ENCODE results near the gene ENG.
"Not testable (repeated sequence)": the region's sequence is repeated elsewhere in the genome, so short reads cannot be mapped to it uniquely, and the experiment has no call there.

The ENG gene

GRCh38 chr9:127884976-127885490 is 30.6 kb upstream of the ENG start:
- Histone ChIP-seq H3K36me3 (ENCODE audit: insufficient read depth, low read length) (peaks cover 13% of the 10 kb centered on the region), H4K20me1 (ENCODE audit: insufficient read depth, low read length) (no peaks in the 10 kb centered on the region), H3K79me2 (ENCODE audit: insufficient read depth, low read length) (no peaks in the 10 kb centered on the region), H3K4me3 (ENCODE audit: low read depth in 1 of 2, low read length in 2 of 2) (no peak overlapping the region), H2AFZ (ENCODE audit: low read depth, low read length) (no peak overlapping the region), H3K9ac (ENCODE audit: low read depth, low read length) (no peak overlapping the region), H3K27ac (ENCODE audit: low read length) (no peak overlapping the region), H3K27me3 (ENCODE audit: insufficient read depth, low read length, poor library complexity) (no peaks in the 10 kb centered on the region), H3K4me1 (ENCODE audit: insufficient read depth, low read length) (no peaks in the 10 kb centered on the region), H3K9me3 (ENCODE audit: insufficient read depth, low read length, severe bottlenecking) (no peaks in the 10 kb centered on the region), H3K4me2 (ENCODE audit: insufficient read depth, low read length) (no peak overlapping the region)
- no peak for ATAC-seq (ENCODE audit: insufficient read depth, low read depth)
- DNase-seq: no peak
- TF ChIP-seq CTCF (IDR thresholded peaks at IDR 0.05; ENCODE audit: borderline replicate concordance, extremely low read depth, low read length, poor library complexity, severe bottlenecking): no peak
- no peak for TF ChIP-seq EZH2 (IDR thresholded peaks at IDR 0.05; ENCODE audit: borderline replicate concordance, low read depth, low read length, severe bottlenecking)

- ATAC-seq (ENCODE audit: insufficient read depth, low read depth) (no peak), DNase-seq (no peak)
- Histone ChIP-seq H3K27me3 (ENCODE audit: insufficient read depth, low read length, poor library complexity) (no peaks in the 10 kb centered on the region), H3K4me1 (ENCODE audit: insufficient read depth, low read length) (no peaks in the 10 kb centered on the region), H3K9ac (ENCODE audit: low read depth, low read length) (no peak overlapping the region), H3K36me3 (ENCODE audit: insufficient read depth, low read length) (peaks cover 10% of the 10 kb centered on the region), H3K9me3 (ENCODE audit: insufficient read depth, low read length, severe bottlenecking) (no peaks in the 10 kb centered on the region), H2AFZ (ENCODE audit: low read depth, low read length) (no peak overlapping the region), H4K20me1 (ENCODE audit: insufficient read depth, low read length) (no peaks in the 10 kb centered on the region), H3K79me2 (ENCODE audit: insufficient read depth, low read length) (no peaks in the 10 kb centered on the region), H3K4me3 (ENCODE audit: low read depth in 1 of 2, low read length in 2 of 2) (no peak overlapping the region), H3K27ac (ENCODE audit: low read length) (no peak overlapping the region), H3K4me2 (ENCODE audit: insufficient read depth, low read length) (no peak overlapping the region)
- TF ChIP-seq CTCF (IDR thresholded peaks at IDR 0.05; ENCODE audit: borderline replicate concordance, extremely low read depth, low read length, poor library complexity, severe bottlenecking) (no peak), EZH2 (IDR thresholded peaks at IDR 0.05; ENCODE audit: borderline replicate concordance, low read depth, low read length, severe bottlenecking) (no peak)
These were observed 30.0 kb upstream of the ENG start for GRCh38 chr9:127884427-127884911.

- Histone ChIP-seq H3K4me3 (ENCODE audit: low read depth in 1 of 2, low read length in 2 of 2) (no peak overlapping the region), H3K4me2 (ENCODE audit: insufficient read depth, low read length) (no peak overlapping the region), H3K27me3 (ENCODE audit: insufficient read depth, low read length, poor library complexity) (no peaks in the 10 kb centered on the region), H3K9me3 (ENCODE audit: insufficient read depth, low read length, severe bottlenecking) (no peaks in the 10 kb centered on the region), H3K36me3 (ENCODE audit: insufficient read depth, low read length) (peaks cover 10% of the 10 kb centered on the region), H2AFZ (ENCODE audit: low read depth, low read length) (no peak overlapping the region), H3K9ac (ENCODE audit: low read depth, low read length) (no peak overlapping the region), H3K79me2 (ENCODE audit: insufficient read depth, low read length) (no peaks in the 10 kb centered on the region), H4K20me1 (ENCODE audit: insufficient read depth, low read length) (no peaks in the 10 kb centered on the region), H3K27ac (ENCODE audit: low read length) (no peak overlapping the region), H3K4me1 (ENCODE audit: insufficient read depth, low read length) (no peaks in the 10 kb centered on the region)
- DNase-seq (no peak), ATAC-seq (ENCODE audit: insufficient read depth, low read depth) (no peak)
- no peak for TF ChIP-seq CTCF (IDR thresholded peaks at IDR 0.05; ENCODE audit: borderline replicate concordance, extremely low read depth, low read length, poor library complexity, severe bottlenecking)
- TF ChIP-seq EZH2 (IDR thresholded peaks at IDR 0.05; ENCODE audit: borderline replicate concordance, low read depth, low read length, severe bottlenecking): no peak
These were observed 29.5 kb upstream of the ENG start for GRCh38 chr9:127883959-127884358.

- not testable (repeated sequence) for H2AFZ ChIP-seq (ENCODE audit: low read depth, low read length); H3K4me3 ChIP-seq (ENCODE audit: low read depth in 1 of 2, low read length in 2 of 2); H3K9ac ChIP-seq (ENCODE audit: low read depth, low read length); ATAC-seq (ENCODE audit: insufficient read depth, low read depth); H3K36me3 ChIP-seq (ENCODE audit: insufficient read depth, low read length); H3K27me3 ChIP-seq (ENCODE audit: insufficient read depth, low read length, poor library complexity); DNase-seq; H3K4me2 ChIP-seq (ENCODE audit: insufficient read depth, low read length); H3K27ac ChIP-seq (ENCODE audit: low read length); H4K20me1 ChIP-seq (ENCODE audit: insufficient read depth, low read length); H3K4me1 ChIP-seq (ENCODE audit: insufficient read depth, low read length); H3K9me3 ChIP-seq (ENCODE audit: insufficient read depth, low read length, severe bottlenecking); H3K79me2 ChIP-seq (ENCODE audit: insufficient read depth, low read length)
These were observed 27.3 kb upstream of the ENG start for GRCh38 chr9:127881715-127882114.

Measured in DND-41 (cell line).